ENCODE results near the gene SPEN. TPM values are rescaled to one million over a fixed set of nuclear protein-coding genes. Genes with fewer than 3 reads are reported as not detected.

SPEN gene
- total and polyA plus RNA-seq, 2 of the 13 experiments (the other 11 are each of a cell fraction or from before 2014, with no cell fraction given): 4.8 to 14.0 TPM

DNA sequence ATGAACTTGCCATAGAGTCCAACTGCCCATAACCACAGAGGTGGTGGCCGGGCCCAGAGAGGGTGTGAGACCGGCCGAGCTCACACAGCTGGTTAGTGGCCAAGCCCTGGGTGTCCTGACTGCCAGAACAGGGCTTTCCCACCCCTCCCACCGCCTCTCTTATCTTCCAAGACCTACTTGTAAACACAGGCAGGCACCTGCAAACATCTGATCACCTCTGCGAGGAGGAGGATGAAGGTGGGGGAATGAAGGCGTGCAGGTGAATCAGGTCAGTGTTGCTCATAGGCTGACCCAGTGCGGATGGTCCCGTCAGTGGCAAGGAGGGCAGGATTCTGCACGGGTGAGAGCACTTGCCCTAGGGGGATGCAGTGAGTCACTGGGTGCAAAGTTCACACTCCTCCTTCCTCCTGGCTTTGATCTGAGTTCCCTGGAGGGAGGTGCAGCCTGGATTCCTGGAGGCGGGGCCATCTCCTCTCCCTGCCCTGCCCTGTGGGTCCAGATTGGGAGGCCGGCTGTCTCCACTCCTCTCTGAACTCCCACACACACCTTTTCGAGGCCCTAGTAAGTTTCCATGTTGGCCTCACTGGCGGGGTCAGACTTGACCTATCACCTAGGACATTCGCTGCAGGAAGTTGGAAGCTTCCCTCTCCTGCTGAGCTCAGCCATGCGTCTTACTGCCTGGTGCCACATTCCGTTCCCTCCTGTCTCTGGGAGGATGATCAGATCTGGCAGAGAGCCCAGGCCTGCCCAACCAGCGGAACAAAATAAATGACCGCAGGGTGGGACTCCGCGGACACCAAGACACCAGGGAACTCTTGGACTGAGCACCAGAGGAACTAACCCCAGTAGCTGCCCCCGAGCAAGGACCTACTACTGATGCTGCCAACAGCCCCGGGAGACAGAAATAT, 47.3 kb upstream of the SPEN start (continued):
- TF ChIP-seq CBX5 (CRISPR knock-in tag; IDR thresholded peaks at IDR 0.05; ENCODE audit: borderline replicate concordance): peak; percentile 87
- peak in 1 of 2 experiments; percentile 55; a peak in 3 of 4 replicates for TF ChIP-seq HMGXB4 (CRISPR knock-in tag; IDR thresholded peaks at IDR 0.05; ENCODE audit: borderline replicate concordance in 1 of 2, low read depth in 1 of 2)
- TF ChIP-seq ZNF75D (CRISPR knock-in tag; IDR thresholded peaks at IDR 0.05; ENCODE audit: borderline replicate concordance): no peak
- no peak; the same call in 1 of the 2 replicates for TF ChIP-seq ZNF160 (CRISPR knock-in tag; IDR thresholded peaks at IDR 0.05)
- TF ChIP-seq ZNF205 (CRISPR knock-in tag; IDR thresholded peaks at IDR 0.05): 0 out of 2 replicates have a peak, but pooled peaks have one; percentile 22
- TF ChIP-seq MAZ (IDR thresholded peaks at IDR 0.05; ENCODE audit: borderline replicate concordance, low read depth, low read length): peak; percentile 97
- peak; percentile 77 for TF ChIP-seq MAZ (CRISPR knock-in tag; IDR thresholded peaks at IDR 0.05; ENCODE audit: low read depth)
- no peak for TF ChIP-seq ZNF839 (CRISPR knock-in tag; IDR thresholded peaks at IDR 0.05; ENCODE audit: borderline replicate concordance)
- TF ChIP-seq SIX4 (CRISPR knock-in tag; IDR thresholded peaks at IDR 0.05): peak; percentile 58; the same call in 1 of the 2 replicates
- 0 out of 2 replicates have a peak, but pooled peaks have one; percentile 1 for TF ChIP-seq REPIN1 (CRISPR knock-in tag; IDR thresholded peaks at IDR 0.05; ENCODE audit: borderline replicate concordance, low read depth)
- TF ChIP-seq ZNF570 (CRISPR knock-in tag; IDR thresholded peaks at IDR 0.05; ENCODE audit: borderline replicate concordance): no peak
- peak; percentile 90 for TF ChIP-seq MED1 (CRISPR knock-in tag; IDR thresholded peaks at IDR 0.05)
- TF ChIP-seq, protein P1, sequence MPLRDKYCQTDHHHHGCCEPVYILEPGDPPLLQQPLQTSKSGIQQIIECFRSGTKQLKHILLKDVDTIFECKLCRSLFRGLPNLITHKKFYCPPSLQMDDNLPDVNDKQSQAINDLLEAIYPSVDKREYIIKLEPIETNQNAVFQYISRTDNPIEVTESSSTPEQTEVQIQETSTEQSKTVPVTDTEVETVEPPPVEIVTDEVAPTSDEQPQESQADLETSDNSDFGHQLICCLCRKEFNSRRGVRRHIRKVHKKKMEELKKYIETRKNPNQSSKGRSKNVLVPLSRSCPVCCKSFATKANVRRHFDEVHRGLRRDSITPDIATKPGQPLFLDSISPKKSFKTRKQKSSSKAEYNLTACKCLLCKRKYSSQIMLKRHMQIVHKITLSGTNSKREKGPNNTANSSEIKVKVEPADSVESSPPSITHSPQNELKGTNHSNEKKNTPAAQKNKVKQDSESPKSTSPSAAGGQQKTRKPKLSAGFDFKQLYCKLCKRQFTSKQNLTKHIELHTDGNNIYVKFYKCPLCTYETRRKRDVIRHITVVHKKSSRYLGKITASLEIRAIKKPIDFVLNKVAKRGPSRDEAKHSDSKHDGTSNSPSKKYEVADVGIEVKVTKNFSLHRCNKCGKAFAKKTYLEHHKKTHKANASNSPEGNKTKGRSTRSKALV (CRISPR knock-in tag; IDR thresholded peaks at IDR 0.05): no peak
- TF ChIP-seq PRPF4 (IDR thresholded peaks at IDR 0.05; ENCODE audit: low read depth, low read length, poor library complexity, severe bottlenecking): no peak
- peak; percentile 68; the same call in 1 of the 2 replicates for TF ChIP-seq ZFX (CRISPR knock-in tag; IDR thresholded peaks at IDR 0.05; ENCODE audit: low read depth)
- no peak for TF ChIP-seq SP2 (CRISPR knock-in tag; IDR thresholded peaks at IDR 0.05)
- TF ChIP-seq, protein P2, sequence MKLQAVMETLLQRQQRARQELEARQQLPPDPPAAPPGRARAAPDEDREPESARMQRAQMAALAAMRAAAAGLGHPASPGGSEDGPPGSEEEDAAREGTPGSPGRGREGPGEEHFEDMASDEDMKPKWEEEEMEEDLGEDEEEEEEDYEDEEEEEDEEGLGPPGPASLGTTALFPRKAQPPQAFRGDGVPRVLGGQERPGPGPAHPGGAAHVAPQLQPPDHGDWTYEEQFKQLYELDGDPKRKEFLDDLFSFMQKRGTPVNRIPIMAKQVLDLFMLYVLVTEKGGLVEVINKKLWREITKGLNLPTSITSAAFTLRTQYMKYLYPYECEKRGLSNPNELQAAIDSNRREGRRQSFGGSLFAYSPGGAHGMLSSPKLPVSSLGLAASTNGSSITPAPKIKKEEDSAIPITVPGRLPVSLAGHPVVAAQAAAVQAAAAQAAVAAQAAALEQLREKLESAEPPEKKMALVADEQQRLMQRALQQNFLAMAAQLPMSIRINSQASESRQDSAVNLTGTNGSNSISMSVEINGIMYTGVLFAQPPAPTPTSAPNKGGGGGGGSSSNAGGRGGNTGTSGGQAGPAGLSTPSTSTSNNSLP (IDR thresholded peaks at IDR 0.05; ENCODE audit: low read depth, low read length): no peak; the same call in 1 of the 2 replicates
- peak; percentile 54 to 86 for TF ChIP-seq POLR2A (IDR thresholded peaks at IDR 0.05; ENCODE audit: insufficient read depth in 1 of 2, low read depth in 2 of 2, low read length in 2 of 2)
- TF ChIP-seq ZNF451 (CRISPR knock-in tag; IDR thresholded peaks at IDR 0.05): no peak
- TF ChIP-seq REL (CRISPR knock-in tag; conservative IDR thresholded peaks at IDR 0.05): no peak
- TF ChIP-seq TCF12 (IDR thresholded peaks at IDR 0.05): no peak
- TF ChIP-seq TCF12 (CRISPR knock-in tag; IDR thresholded peaks at IDR 0.05): peak; percentile 97
- peak; percentile 91 for TF ChIP-seq MIER3 (CRISPR knock-in tag; IDR thresholded peaks at IDR 0.05; ENCODE audit: borderline replicate concordance)
